Epidermal melanocyte (primary cell): Measurements from ENCODE around the gene ASIC5.

Experiments used
- DNase-seq: peaks from one replicate; pipeline ENCODE4 v3.0.0; 2011; ENCODE audit warnings: low spot score; ENCODE audit not compliant: insufficient read length

The ASIC5 gene

DNA sequence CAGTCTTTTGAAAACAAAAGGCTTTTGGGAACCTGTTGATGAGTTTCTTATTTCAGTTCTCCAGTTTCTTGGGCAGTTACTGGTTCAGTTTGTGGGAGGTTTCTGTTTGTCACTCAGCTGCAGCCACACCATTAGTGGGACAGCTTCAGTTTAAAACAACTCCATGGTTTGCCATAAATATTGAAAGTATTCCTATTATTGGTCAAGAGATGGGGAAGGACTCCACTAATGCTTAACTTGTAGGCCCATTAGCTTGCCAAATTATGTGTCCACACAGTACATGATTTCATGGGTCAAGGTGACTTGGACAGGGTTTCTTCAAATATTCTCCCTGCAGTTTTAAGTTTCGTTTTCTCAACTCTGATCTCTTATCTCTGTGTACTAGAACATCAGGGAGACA, 15.5 kb upstream of the ASIC5 start:
- DNase-seq, result no peak

DNA sequence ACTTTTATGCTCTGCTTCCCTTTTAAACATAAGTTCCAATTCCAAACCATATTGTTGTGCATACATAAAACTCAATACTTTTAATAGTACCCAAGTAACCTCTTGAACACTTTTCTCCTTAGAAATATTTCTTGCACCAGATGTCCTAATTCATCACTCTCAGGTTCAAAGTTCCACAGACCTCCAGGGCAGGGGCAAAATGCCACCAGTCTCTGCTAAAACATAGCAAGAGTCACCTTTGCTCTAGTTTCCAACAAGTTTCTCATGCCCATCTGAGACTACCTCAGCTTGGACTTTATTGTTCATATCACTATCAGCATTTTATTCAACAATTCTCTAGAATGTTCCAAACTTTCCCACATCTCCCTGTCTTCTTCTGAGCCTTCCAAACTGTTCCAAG, 13.7 kb upstream of the ASIC5 start:
- no peak for DNase-seq

DNA sequence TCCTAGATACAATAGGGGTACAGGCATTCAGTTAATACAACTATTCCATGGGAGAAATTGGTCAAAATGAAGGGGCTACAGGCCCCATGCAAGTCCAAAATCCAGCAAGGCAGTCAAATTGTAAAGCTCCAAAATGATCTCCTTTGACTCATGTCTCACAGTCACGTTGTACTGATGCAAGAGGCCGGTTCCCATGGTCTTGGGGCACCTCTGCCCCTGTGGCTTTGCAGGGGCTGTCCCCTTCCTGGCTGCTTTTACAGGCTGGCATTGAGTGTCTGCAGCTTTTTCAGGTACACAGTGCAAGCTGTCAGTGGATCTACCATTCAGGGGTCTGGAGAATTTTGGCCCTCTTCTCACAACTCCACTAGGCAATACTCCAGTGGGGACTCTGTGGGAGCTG, 12.5 kb upstream of the ASIC5 start:
- no peak for DNase-seq

DNA sequence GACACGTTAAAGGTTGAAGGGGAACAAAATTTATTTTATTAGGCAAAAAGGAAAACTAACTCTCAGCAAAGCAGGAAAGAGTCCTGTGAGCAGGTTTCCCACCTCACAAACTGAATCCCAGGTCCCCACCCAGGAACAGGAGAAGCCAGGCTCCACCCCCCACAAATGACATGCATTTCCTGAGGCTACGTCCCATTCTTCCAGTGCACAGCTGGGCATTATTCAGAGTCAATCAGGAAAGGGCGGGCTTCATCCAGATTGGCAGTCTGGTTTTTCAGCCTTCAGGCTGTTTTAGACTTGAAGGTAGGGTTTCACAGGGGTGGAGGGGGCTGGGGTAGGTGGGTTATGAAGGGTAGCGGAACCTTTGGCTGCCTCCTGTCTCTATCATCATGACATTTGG, 11.9 kb upstream of the ASIC5 start:
- DNase-seq, result no peak

DNA sequence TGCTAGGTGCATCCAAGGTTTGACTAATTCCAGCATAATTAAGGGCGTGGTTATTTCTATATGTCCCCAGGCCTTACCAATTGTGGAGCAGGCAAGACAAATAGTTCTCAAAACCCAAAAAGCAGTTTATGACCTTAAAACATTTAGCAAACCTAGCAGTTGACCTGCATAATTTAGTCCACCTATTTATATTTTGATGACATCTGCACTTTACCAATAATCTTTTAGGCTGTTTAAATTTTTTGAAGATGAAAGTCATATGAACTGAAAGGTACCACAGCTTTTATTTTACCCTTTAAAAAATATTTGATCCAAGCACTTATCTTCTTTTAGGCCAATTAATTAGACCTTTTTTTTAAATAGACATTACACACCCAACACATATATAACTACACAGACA, 9.8 kb upstream of the ASIC5 start:
- no peak for DNase-seq

DNA sequence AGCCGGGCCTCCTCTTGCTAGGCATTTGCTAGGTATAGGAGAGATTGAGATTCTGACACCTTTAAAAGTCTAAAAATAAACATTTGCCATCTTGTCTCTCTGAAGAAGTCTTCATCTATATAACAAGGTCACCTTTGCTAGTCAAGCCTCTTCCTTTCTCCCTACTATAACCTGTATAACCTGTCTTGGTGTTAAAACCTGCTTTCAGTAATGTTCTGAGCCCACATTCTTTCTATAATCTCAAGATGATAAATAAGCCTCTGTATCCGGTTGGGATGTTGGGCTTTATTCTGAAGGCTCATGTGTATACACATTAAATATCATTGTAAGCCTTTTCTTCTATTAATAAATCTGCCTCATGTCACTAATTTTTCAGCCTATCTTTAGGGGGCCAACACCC, 10.2 kb downstream of the ASIC5 start:
- no peak for DNase-seq

DNA sequence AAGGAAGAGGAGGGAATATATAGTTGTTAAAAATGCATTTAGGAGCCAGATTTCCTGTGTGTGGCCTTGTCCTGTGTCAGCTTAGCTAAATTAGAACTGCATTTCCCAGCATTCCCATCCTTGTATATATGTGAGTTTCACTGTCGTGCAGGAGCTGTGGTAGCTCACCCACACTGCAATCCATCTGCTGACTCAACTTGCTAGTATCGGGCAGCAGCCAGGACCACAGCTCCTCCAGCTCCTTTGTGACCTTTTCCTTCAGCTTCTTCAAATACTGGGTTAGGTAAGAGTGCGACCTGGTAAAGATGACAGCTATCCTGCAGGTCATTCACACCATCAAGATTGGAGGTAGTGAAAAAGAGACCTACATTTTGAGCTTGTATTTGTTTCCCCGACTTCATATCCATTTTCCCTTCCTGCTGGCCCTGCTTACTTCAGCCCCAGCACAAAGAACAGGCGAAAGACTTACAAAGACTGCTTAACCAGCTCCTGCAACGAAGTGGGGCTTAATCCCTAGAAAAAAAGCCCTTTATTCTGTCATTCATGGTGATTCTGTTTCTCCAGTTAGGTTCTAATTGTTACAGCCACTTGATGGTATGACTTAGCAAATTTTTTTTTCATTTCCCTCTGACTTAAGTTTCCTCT, 11.4 kb downstream of the ASIC5 start:
- no peak for DNase-seq

DNA sequence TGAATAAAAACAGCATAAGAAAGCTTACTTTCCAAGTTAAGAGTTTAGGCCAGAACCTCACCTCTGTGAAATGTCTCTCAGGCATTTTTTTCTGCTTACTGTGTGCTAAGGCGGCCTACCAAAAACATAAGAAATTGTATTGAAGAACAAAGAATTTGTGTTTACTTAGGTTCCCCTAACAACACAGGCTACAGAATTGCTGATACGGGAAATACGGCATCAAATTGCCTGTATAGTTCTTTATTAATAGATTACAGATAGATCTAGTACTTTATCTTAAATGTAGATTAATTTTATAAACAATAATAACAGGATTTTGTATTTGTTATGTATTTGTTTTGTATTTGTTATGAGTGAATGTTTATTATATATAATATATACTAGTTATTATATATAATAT, 12.9 kb downstream of the ASIC5 start:
- no peak for DNase-seq

DNA sequence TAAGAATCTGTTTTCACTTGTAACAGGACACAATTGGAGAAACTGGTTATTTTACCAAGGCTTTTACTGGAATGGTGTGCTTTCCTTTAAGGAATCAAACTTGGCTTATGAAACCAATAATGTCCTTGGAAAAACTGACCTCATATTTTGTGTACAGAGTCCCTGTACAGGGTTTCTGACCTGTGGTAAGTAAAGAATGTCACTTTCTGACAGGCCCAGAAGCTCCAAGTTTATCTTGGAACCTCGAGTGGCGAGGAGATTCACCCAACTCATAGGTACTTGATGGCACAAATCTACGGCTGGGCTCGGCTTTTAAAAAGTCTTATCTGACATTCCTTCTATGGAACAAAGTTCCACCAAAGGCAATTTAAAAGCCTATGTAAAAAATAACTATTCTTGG, 17.0 kb downstream of the ASIC5 start:
- no peak for DNase-seq

DNA sequence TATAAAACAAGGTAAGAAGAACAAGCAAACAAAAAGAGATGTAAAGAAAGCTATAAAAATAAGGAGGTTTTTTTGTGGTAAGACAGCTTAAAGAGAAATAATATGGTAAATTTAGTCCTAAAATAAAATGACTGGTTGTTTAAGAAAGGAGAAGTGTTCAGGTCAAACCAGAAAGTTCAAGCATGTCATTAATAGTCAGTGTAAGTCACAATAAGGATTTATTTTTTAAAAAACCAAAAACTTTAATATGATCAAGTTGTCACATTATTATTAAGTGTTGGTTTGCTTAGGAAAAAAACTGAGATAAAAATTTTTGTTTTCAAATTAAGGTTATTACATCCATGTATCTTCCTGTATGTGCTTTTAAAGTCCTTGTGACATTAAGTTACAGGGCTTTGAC, 19.1 kb downstream of the ASIC5 start:
- DNase-seq, result no peak

DNA sequence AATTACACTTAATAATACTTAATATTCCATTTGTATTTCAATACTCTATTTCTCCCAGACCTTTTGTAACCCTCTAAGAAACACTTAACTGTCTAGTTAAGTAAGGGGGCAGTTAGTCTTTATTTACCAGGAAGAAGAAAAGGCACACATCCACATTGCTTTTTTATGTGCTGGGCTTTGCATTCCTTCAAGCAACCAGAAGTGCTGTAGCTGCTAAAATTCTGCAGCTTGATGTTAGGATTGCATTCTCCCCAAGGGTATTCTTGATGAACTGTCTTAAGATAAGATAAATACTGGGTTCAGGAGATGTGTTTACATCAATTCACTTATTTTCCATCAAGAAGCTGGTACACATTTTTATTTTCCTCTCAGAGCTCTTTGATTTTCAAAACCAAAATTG, 24.0 kb downstream of the ASIC5 start:
- DNase-seq, result no peak

DNA sequence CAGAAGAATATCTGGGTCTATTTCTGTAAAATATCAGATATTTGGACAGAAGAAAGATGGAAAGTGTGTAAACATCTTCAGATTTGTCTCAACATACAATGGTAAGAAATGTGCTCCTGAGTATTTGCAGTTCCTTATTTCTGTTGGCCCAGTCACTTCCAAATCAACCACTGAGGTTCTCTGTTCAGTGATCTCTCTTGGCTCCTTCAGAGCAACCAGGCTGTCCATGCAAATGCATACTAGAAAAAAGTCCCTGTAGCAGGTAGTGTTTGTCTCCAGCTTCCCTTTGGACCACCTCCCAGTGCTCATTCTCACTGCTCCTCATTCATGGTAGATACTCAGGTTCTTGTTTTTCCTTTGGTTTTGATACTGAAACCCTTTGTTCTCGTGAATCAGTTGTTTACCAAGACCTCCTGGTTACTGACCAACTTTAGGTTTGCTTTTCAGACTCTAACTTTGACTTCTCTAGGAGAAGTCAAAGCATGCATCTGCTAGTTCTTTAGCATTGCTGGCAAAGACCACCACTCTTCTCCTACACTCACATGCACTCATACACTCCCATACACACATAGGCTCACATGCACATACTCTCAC, 28.8 kb downstream of the ASIC5 start:
- DNase-seq, result no peak

DNA sequence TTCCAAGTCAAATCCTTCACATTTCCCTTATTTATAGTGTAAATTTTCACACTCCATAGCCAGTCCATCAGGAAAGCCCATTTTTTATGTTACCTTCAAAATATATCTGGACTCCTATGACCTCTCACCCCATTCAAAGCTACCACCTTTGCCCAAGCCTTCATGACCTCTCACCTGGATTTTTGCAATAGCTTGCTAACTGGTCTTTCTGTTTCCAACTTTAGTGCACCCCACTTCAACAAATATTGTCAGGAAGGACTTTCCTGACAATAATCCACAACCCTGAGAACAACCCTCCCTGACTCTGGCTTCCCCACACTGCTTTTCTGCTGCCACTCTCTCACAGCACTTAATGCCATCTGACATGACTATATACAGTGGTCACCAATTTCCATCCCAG, 33.4 kb downstream of the ASIC5 start:
- DNase-seq, result no peak

DNA sequence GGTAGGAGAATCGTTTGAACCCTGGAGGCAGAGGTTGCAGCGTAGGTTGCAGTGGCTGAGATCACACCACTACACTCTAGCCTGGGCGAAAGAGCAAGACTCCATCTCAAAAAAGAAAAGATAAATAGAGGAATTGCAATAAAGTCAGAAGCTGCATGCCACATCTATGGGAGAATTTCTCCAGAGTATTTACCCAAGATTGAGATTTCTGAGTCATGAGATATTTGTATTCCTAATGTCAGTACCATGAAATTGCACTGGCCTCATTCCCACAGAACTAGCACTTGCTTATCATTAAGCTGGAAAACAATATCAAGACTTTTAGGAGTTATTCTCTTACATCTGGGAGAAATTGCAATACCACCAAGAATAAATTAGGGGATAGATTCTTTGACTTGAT, 37.4 kb downstream of the ASIC5 start:
- no peak for DNase-seq

DNA sequence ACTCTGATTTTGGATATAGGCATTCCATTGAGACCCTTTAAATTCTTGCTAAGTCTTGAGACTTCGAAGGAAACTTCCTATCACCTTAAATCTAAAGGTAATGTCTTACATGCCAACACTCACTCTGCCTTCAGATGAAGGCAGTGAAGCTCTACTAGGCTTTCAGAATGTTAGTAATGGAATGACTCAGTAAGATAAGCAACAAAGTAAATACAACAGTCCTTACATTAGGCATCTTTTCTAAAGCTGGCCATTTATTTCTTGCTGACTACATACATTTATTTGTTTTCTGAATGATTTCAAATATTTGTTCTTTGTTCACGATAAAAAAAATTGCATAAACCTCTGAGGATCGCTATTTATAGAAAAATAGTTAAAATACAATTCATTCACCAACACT, 43.5 kb downstream of the ASIC5 start:
- no peak for DNase-seq

DNA sequence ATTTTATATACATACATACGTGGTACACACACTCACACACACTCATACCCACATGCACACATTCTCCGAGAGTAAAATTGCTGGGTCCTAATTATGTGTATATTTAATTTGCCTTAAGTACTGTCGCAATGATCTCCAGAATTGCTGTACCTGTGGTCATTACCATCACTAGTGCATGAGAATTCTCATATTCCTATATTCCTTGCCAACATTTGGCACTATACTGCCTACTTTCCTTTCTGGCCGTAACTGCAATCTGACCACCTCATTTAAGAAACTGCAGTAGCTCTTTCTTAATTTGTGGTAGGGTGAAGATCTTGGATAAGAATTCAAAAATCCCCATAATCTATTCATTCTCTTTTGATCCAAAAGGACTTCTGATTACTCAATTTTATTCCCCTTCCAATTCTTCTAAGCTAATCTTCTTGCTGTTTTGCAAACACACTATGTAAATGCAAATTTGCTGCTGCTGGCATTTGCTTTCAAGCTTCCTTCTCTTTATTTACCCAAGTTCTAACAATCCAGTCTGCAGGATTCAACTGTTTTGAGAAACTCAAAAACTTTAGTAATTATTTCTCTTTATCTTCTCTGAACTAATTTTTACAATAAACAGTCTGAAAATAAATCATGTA, 45.1 kb downstream of the ASIC5 start:
- DNase-seq, result no peak

DNA sequence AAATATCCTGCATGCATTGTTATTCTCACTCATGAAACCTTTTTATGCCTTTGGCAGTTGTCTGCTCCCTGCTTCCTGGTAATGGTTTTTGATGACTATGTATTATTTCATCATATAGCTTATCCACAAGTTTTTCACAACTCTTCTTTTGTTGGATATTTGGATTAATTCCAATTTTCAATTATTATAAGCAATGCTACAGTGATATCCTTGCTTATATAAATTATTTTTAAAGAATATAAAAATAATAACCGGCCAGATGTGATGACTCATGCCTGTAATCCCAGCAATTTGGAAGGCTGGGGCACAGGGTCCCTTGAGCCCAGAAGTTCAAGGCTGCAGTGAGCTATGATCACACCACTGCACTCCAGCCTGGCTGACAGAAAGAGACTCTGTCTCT, 47.0 kb downstream of the ASIC5 start:
- DNase-seq, result no peak

DNA sequence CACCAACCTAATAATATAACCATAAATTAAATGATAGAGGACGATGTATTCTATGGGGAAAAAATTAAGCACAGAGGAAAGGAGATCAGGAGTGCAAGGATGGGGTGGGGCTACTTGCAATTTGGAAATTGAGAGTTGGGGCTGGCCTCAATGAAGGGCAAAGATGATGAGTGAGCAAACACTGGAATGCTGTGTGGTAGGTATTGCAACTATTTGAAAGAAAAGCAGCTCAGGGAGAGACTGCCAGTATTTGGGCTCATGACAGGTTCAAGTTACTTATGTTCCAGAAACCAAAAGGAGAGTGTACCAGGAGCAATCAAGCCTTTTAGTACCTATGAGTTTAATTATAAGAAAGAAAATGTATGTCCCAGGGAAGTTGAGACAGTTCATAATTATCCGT, 47.4 kb downstream of the ASIC5 start:
- no peak for DNase-seq

DNA sequence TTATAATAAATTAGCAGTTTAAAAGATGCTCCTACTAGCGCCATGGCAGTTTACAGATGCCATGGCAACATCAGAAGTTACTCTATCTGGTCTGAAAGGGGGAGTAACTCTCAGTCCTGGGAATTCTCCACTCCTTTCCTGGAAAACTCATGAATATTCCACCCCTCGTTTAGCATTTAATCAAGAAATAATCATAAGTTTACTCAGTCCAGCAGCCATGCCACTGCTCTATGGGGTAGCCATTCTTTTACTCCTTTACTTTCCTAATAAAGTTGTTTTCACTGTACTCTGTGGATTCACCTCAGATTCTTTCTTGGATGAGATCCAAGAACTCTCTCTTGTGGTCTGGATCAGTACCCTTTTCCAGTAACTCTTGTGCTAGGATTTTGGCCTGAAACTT, 55.0 kb downstream of the ASIC5 start:
- no peak for DNase-seq

DNA sequence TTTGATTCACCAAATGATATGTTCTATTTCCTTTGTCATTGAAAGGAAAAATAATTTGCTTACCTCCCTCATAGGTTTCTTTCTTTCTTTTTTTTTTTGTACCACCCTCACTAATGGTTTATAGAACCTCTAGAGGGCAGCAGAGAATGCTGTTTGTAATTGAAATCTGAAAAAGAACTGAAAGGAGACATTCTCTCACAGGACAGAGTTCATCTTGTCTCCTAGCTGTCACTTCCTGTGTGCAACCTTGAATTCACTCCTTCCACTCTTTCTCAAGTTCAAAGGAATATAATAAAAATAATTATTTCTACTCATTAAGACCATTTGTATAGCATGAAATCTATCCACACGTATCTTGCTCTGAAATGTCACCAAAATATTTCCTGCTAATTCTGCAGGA, 56.2 kb downstream of the ASIC5 start:
- peak; percentile 72 for DNase-seq

DNA sequence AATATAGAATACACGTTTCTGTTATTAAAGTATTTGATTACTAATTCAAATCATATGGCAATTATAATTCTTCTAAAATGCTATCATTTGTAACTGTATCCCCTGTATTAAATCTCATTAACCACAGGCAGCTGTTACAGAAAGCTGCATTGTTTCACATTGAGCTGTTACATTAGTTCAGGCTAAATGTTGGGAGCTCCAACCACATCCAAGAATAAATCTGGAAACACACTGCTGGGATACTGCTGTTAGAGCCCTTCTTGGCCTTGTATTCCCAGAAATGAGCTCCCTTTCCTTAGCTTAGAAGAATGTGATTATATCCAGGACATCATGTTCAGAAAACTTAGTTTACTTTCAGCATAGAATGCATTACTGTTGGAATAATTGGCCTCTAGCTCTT, 59.1 kb downstream of the ASIC5 start:
- DNase-seq, result no peak

DNA sequence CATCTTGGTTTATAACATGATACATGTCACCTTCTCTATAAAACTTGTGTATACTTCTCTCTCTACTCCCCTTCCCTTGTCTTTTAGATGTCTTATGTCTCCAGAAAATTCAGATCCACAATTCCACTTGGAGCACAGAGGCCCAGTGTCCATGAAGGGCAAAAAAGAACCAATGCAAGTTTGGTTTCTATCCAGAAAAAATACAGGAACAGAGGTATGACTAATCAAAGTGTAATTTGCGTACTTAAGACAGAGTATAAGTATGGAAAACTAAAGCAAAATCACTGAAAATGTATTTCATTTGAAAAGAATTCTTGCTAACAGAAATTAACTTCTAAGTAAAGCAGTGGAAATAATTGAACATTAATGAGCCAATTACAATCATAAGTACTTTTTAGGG, 61.1 kb downstream of the ASIC5 start:
- DNase-seq, result no peak

DNA sequence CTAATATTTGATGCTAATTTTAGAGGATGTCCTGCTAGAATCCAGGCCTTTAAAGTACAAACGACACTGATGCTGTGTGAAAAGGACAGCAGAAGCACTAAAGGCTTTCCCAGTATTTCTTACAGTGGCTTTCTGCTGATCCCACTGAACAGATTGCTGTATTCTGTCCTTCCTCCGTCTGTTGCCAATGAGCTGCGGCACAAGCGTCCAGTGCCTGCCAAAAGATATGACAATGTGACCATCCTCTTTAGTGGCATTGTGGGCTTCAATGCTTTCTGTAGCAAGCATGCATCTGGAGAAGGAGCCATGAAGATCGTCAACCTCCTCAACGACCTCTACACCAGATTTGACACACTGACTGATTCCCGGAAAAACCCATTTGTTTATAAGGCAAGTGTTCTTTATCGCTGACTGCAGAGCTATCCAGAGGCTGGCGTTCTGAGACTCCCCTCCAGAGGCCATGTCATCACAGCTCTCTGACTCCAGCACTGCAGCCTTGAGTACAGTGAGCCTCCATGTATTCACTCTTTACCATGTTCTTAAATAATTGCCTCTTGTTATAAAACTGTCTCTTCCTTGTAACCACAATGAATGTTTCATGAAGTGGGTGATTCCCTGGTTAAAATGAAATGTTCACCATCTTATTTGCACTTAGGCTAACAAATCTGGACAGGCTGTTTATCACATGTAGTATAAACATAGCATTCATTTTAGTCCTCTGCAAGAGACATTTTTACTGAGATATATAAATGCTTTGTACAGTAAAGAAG, 63.7 kb downstream of the ASIC5 start:
- DNase-seq, result no peak
